HEK293T (cell line): ENCODE data around the gene SLC25A11.

ENCODE experiments used
- ARNT ChIP-seq: fragments of 450-650 bp; IDR thresholded peaks from 2 replicates; pipeline ENCODE4 v1.6.1; 2017; ENCODE audit warnings: mild to moderate bottlenecking
- BHLHE40 ChIP-seq: fragments of 450-650 bp; IDR thresholded peaks from 2 replicates; pipeline ENCODE4 v1.6.1; 2016; ENCODE audit warnings: mild to moderate bottlenecking, moderate library complexity, borderline replicate concordance
- ELF4 ChIP-seq: fragments of 450-650 bp; IDR thresholded peaks from 2 replicates; pipeline ENCODE4 v1.6.1; 2017; ENCODE audit warnings: antibody characterized with exemption
- FOXA1 ChIP-seq: fragments of 450-650 bp; IDR thresholded peaks from 2 replicates; pipeline ENCODE4 v1.6.1; 2016; ENCODE audit warnings: mild to moderate bottlenecking
- FOXK2 ChIP-seq: fragments of 450-650 bp; IDR thresholded peaks from 2 replicates; pipeline ENCODE4 v1.6.1; 2016; ENCODE audit warnings: mild to moderate bottlenecking
- FOXM1 ChIP-seq: fragments of 450-650 bp; IDR thresholded peaks from 2 replicates; pipeline ENCODE4 v1.6.1; 2017; ENCODE audit warnings: mild to moderate bottlenecking, borderline replicate concordance
- HDGF ChIP-seq: fragments of 450-650 bp; IDR thresholded peaks from 2 replicates; pipeline ENCODE4 v1.6.1; 2017; ENCODE audit warnings: antibody characterized with exemption, borderline replicate concordance
- L3MBTL2 ChIP-seq: fragments of 450-650 bp; conservative IDR thresholded peaks from 2 replicates; pipeline ENCODE4 v1.6.1; 2016; ENCODE audit warnings: mild to moderate bottlenecking
- LEF1 ChIP-seq: fragments of 450-650 bp; IDR thresholded peaks from 2 replicates; pipeline ENCODE4 v1.6.1; 2017; ENCODE audit warnings: mild to moderate bottlenecking, borderline replicate concordance
- NFRKB ChIP-seq: fragments of 450-650 bp; IDR thresholded peaks from 2 replicates; pipeline ENCODE4 v1.6.1; 2016; ENCODE audit warnings: mild to moderate bottlenecking, moderate library complexity
- PKNOX1 ChIP-seq: fragments of 450-650 bp; IDR thresholded peaks from 2 replicates; pipeline ENCODE4 v1.6.1; 2016
- SP1 ChIP-seq: fragments of 450-650 bp; IDR thresholded peaks from 2 replicates; pipeline ENCODE4 v1.6.1; 2017
- SUZ12 ChIP-seq: fragments of 450-650 bp; IDR thresholded peaks from 2 replicates; pipeline ENCODE4 v1.6.1; 2016; ENCODE audit warnings: mild to moderate bottlenecking
- TARDBP ChIP-seq: fragments of 450-650 bp; IDR thresholded peaks from 2 replicates; pipeline ENCODE4 v1.6.1; 2016

- TF ChIP-seq L3MBTL2 (no peak), TARDBP (no peak), SP1 (no peak), NFRKB (no peak), ELF4 (no peak), FOXA1 (no peak), BHLHE40 (no peak), HDGF (no peak), FOXK2 (no peak), PKNOX1 (no peak), ARNT (no peak), FOXM1 (no peak), SUZ12 (no peak), LEF1 (no peak)
Observed at GRCh38 chr17:4948931-4949320, 9.1 kb upstream of the SLC25A11 start.
